HG03159 (cell line): Measurements from ENCODE around the gene NINJ2.
"Not testable (repeated sequence)": the region's sequence is repeated elsewhere in the genome, so short reads cannot be mapped to it uniquely, and the experiment has no call there.

Experiments used
- ATAC-seq: cut with Tn5 transposase; IDR thresholded peaks from one replicate; pipeline ENCODE4 v1.9.1; 2021; ENCODE audit warnings: mild to moderate bottlenecking, moderate library complexity; ENCODE audit not compliant: unreplicated experiment

The NINJ2 gene

DNA sequence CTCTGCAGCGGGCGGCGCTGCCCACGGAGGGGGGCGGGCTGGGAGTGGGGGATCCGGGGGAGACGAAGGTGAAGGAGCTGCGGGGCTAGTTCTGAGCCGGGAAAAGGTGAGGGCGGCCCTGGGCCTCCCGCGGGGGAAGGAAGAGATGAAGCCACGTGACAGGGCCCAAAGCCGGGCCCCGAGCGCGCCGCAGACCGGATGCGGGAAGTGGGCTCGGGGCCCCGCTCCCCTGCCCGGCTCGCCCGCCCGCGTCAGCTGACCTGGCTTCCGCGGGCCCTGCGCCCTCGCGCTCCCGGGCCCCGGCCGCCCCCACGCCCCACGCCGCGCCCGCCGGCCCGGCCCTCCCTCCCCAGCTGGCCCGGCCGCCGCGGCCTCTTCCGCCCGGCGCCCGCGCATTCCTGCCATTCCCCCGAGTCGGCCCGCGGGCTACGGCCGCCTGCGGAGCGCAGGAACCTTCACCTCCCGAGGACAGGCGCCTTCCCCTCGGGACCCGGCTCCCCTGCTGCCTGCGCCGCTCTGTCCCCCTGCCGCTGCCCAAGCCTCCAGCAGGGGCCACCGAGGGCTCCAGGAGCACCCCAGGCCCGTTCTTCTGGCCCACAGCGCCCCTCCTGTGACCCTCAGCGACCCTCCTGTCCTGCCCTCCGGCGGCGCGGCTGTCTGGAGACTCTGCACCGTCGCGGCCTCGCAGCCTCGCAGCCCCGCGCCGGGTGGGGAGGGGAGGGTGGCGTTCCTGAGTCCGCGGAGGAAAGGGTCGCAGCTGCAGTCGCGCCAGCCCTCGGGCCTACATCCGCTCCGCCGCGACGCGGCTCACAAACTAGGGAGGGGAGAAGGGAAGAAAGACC is 20.4 kb downstream of the NINJ2 start:
- ATAC-seq: peak; percentile 60

DNA sequence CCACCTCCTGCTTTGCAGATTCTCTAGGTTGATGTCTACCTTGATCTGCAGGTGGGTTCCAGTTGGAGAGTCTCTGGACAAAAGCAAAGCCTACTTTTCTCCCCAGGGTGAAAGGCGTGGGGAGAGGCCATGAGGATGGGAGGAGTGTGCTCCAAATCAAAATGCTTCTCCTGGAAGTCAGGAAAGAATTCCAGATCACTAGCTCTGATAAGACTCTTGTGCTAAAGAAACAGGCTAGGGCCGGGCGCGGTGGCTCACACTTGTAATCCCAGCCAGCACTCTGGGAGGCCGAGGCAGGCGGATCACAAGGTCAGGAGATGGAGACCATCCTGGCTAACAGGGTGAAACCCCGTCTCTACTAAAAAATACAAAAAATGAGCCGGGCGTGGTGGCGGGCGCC is 21.9 kb downstream of the NINJ2 start:
- ATAC-seq: not testable (repeated sequence)

DNA sequence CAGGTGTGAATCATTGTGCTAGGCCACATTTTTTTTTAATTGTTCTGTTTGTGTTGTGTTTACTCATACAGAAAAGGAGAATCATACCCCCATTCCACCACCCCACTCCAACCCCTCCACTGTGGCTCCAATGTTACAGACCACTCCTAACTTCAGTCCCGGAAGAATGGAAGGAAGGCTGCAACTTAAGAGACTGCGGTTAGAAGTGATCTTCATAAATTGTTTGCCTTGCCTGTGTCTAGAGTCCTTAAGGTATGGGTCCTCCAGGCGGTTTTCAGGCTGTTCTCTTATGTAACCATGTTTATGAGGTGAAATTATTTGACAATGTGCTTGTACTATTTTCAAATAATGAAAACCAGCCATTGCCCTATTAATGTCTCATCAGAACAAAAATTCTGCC is 22.5 kb downstream of the NINJ2 start:
- no peak for ATAC-seq

DNA sequence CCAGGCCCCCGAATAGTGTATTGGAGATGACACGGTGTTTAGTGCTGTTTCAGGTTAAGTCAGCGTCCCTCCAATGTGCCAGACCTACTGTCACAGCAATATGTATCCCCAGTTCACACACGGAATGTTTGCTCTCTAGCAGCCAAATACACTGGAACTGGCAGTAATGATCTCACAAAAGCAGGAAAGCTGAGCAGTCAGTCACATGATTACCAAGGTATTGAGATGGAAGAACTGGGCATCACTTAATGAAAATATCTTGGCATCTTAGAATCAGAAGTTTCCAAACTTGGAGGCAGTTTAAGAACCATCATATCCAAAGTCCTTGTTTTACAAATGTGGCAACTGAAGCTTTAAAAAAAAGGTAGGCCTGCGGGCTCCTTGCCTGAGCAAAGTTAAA is 23.3 kb downstream of the NINJ2 start:
- ATAC-seq: no peak

DNA sequence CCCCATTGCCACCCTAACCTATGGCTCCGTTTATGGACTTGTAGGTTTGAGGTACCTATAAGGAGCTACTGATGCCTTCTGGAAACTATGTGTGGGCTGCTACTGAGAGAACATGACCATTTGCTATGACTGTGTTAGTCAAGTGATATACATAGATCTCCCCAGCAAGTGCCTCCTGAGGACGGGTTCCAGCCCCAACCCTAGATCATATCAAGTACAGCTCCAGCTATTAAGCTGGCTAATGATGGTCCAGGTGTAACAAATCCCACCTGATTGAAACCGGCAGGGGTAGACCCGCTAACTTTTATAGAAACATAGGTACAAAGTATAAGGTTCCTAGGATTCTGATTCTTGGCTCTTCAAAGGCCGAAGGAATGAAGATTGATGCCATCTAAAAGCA is 23.7 kb downstream of the NINJ2 start:
- ATAC-seq: no peak

DNA sequence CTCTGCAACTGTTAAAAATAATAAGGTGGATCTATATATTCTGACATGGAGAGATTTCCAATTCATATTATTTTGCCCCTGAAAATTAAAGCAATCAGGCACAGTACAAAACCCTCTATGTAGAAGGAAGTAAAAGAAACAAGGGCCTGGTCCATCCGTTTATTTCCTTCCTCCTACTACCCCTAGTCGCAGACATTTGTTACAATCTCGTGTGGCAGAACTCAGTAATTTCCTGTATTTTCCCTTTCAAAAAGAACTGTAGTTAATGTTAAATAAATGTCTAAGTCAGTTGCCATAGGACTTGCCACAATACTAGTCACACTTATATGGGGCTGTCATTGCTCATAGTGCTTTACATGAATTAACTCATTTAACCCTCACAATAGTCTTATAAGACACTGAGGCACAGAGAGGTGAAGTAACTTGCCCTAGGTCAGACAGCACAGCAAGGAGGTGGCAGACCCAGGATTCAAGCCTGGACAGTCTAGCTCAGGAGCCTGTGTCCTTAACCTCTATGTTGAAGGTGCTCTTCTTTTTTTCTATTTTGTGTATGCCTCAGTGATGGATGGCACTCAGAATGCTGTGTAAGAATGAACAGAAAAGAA is 24.2 kb downstream of the NINJ2 start:
- ATAC-seq: no peak

DNA sequence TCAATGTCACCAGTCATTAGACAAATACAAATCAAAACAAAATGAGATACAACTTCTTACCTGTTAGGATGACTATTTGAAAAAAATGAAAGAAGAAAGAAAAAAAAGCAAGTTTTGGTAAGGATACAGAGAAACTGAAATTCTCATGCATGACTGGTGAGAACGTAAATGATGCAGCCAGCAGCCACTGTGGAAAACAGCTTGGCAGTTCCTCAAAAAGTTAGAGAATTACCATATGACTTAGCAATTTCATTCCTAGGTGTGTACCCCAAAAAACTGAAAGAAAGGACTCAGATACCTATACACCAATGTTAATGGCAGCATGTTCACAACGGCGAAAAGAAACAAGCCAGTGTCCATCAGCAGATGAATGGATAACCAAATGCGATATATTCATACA is 26.6 kb downstream of the NINJ2 start:
- no peak for ATAC-seq

DNA sequence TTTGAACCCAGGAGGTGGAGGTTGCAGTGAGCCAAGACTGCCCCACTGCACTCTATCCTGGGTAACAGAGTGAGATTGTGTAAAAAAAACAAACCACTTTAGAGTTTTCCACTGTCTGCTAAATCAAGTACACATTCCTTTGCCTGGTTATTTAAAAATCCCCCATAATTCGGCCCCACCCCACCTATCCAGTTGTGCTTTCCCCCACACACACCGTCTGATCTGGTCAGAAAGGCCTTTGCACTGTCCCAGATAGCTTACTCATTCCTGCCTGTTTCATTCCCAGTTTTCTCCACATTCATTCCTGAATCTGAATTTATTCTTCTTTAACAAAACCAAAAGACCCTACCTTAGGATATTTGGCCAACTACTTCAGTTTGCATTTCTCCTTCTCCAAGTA is 29.5 kb downstream of the NINJ2 start:
- no peak for ATAC-seq

DNA sequence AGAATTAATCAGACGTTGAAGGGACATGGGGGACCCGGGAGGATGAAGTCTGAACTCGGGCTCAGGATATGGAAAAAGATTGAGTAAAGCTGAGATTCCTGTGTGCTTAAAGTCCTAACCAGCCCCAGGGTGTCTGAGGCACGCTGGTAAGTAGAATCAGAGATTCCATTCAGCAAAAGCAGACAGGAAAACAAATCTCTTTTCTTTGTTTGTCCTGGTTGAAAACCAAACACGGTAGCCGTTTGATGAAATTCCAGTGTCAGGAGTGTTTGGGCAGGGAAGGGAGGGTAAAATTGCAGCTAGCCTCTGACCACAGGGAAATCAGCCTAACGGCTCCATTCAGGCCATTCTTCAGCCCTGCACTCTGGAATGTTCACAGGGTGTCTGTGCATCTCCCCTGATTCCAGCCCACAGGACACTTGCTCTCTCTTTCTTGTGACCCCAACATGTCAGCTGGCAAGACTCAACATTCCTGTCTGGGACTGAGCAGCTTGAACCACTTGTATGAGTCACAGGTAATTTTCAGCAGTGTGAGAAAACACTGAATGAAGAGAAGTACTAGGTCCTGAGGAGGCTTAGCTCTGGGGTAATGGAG is 31.0 kb downstream of the NINJ2 start:
- ATAC-seq: no peak

DNA sequence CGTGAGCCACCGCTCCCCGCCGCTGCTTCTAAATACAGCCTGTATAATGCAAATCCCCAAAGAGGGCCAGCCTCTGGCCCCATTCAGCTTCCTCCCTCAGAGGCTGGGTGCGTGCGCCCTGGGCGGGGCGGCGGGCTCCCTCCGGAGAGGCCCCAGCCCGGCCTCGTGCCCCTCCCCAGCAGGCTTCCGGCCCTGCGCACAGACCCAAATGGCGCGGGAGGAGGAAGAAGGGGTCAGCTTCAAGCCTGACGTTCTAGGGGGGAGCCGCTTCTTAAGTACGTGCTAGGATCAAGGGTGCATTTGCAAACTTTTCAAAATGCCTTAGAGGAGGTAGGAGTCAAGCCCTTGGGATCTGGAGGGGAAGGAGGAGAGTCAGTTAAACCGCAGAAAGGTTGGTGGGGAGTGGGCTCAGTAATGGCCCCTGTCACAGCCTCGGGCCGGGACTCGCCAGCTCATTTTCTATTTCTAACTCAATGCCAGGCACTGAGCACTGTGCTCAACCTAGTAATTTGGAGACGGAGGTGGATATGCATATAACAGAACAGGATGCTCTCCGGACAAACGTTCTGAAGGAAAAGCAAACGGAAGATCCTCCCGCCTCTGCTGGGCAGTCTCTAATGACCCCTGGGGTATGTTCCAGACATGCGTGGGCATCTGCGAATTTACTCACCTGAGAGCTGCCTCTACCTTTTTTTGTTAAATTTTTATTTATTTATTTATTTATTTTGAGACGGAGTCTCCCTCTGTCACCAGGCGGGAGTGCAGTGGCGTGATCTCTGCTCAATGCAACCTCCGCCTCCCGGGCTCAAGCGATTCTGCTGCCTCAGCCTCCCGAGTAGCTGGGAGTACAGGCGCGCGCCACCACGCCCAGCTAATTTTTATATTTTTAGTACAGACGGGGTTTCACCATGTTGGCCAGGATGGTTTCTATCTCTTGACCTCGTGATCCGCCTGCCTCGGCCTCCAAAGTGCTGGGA is 32.3 kb downstream of the NINJ2 start:
- peak; percentile 72 for ATAC-seq

DNA sequence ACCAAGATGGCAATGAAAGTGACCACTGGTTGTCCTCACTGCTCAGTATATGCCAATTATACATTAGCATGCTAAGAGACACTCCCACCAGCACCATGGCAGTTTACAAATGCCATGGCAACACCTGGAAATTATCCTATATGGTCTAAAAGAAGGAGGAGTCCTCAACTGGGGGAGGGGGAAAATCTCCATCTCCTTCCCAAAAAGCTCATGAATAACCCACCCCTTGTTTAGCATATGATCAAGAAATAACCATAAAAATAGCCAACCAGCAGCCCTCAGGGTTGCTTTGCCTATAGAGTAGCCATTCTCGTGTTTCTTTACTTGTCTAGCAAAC is 34.5 kb downstream of the NINJ2 start:
- not testable (repeated sequence) for ATAC-seq

DNA sequence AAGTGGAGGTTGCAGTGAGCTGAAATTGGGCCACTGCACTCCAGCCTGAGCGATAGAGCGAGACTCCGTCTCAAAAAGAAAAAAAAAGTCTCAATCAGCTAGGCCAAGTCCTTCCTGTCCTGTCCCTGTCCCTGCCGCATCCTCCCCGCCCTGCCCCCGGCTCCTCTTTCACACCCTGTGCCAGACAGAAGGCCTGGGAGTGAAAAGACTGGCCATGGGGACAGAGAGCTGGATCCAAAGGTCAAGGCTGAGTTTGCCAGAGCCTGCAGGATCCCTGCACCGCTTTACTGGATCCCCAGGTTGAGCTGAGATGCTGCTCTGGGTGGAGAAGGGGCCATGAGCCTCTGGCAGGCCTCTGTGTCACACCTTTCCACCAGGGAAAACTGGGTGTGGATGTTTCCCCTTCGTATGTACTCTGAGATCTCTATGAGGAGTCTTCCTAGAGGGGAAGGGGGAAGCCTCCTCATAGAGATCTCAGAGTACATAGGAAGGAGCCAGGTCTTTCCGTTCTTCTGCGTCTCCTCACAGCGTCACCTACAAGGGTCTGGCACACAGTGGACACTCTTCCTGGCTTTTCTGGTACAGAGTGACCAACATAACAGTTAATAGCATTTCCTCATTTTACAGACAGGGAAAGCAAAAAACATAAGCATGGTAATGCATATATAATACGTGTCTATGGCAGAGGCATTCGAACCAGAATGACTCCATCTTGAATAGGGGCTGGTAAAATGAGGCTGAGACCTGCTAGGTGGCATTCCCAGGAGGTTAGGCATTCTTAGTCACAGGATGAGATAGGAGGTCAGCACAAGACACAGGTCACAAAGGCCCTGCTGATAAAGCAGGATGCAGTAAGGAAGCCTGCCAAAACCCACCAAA is 35.1 kb downstream of the NINJ2 start:
- no peak for ATAC-seq

DNA sequence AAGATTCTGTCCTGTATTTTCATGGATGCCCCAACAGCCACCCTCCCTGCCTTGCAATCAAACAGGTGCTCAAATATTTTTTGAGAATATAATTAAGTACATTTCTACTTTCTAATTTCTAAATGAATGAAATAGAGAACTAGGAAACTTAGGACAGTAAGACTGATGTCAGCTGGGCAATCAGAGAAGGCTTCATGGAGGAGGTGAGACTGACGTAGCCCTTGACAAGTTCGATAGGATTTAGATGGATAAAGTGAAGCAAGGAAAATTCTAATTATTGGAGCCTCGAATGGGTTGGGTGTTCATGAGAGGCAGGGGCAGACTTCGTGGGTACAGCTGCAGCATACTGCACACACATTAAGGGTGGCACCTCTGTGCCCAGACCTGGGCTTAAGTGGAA is 36.0 kb downstream of the NINJ2 start:
- ATAC-seq: no peak

DNA sequence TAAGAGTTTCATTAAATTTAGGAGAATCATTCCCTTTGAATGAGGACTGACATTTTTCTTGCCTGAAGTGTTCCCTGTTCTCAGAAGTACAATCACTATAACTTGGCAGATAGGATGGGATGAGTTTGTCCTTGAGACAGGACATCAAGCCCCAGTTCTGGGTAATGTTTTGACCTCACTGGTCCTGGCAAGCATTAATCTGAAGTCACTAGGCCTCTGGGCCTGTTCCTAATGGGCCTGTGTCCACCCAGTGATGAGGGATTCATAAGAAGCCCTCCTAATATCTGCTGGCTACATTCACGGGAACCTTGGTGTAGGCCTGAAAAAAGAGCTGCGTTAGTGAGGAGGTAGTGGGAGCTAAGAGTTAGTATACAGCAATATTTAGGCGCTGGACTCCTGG is 37.2 kb downstream of the NINJ2 start:
- no peak for ATAC-seq

DNA sequence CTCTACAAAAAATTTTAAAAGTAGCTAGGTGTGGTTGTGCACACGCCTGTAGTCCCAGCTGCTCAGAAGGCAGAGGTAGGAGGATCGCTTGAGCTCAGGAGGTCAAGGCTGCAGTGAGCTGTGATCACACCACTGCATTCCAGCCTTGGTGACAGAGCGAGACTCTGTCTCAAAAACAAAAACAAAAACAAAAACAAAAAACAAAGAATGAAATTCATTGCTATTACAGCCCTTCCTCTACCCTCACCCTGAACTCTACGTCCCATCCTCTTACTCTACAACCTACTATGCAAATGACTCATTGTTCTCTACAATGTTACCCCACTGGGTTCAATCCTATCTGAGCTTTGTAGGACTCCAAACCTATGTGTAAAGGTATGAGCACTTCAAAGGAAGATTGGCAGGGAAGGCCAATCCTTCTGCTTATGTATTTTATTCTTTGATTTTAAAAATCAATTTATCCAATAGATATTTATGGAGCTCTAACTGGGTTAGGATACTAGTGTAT is 39.3 kb downstream of the NINJ2 start:
- ATAC-seq: no peak

DNA sequence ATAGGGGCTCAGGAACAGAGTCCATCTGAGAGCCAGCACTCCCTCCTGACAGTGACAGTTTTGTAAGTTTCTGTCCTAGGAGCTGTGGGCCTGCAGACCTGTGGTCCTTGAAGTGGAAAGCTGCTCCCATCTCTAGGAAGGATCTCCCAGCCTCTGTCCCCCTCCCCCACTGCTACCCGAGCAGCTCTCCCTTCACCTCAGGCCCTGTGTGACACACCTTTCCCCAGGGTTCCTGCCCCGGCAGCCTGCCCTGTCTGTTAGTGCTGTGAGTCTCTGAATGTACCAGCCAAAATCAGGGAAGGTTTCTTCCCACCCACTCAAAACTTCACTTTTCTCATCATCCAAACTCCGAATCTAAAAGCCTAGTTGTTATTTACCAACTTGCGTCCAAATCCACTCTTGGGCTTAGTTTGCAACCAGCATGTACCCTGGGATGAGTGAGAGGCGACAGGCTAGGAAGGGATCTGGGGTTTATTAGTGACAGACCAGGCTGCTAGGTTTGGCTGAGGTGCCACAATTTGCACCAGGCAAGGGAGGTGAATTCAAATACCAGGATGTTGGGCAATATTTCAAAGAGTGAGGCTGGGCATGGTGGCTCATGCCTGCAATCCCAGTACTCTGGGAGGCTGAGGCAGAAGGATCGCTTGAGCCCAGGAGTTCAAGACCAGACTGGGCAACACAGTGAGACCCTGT is 39.9 kb downstream of the NINJ2 start:
- ATAC-seq: no peak

DNA sequence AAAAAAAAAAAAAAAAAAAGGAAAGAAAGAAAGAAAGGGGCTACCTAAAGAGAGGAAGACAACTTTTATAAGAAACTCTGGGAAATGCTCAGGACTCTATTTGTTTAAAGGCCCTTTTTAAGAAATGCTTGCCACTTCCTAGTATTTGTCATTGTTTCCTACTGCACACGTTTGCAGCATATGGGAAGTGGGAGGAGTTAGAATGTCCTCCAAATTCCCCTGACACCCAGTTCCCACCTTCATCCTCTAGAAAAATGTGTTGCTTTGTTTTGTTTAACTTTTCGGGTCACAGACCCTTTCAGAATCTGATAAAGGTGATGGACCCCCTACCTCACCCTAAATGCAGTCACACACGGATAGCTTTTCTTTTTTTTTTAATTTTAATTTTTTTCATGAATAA is 40.8 kb downstream of the NINJ2 start:
- ATAC-seq: no peak

DNA sequence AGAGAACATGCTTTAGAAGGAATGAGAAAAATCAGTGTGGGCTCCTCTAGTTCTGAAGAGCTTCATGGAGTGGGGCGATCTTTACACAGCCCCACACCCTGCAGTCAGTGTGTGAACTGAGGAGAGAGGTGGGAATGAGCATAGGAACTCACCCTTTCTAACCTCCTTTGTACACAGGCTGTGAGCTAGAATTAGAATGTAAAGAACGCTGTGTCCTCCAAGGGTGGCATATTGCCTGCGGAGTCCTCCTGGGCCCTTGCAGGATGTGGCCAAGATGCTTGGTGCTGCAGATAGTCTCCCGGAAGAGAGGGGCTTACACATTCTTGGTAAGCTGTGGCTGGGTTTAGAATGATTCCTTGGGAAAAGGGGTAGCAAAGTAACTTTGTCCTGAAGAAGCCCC is 43.9 kb downstream of the NINJ2 start:
- ATAC-seq: no peak

DNA sequence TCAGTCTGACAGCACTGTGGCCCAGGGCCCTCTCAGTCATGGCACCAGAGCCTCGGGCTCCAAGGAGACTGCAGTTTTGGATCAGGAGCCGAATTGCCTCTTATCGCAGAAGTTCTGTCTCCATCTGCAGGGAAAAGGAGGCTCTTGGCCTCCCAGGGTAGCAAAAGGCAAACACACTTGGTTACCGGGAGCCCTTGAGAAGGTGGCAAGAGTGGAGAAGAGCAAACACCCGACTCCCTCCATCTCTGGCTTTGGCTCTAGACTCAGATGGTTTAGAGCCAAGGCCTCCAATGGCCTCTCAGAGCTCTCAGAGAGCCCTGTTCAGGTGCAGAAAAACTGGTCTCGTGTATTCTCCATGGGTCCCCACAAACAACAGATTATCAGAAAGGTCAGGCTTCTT is 44.6 kb downstream of the NINJ2 start:
- ATAC-seq: no peak
